ENCODE measurements around the gene PLAC8. TPM values are rescaled to one million over a fixed set of nuclear protein-coding genes. Genes with fewer than 3 reads are reported as not detected.

PLAC8 gene
- total and polyA plus RNA-seq, 2 of the 8 experiments (the other 6 are each of a cell fraction or from before 2014, with no cell fraction given): 0.98 to 1.1 TPM

GRCh38 chr4:83083925-83084475 is 30.5 kb downstream of the PLAC8 start (continued):
- TF ChIP-seq CHD7 (IDR thresholded peaks at IDR 0.05; ENCODE audit: insufficient replicate concordance, low read length) (no peak), TCF12 (IDR thresholded peaks at IDR 0.05; ENCODE audit: low read depth, low read length) (no peak), KDM5A (IDR thresholded peaks at IDR 0.05; ENCODE audit: low read length) (no peak), KDM4A (IDR thresholded peaks at IDR 0.05; ENCODE audit: low read depth, low read length, severe bottlenecking) (no peak)
